GM12875 (cell line): ENCODE data around the gene GSTM4.
"Not testable (repeated sequence)": the region's sequence is repeated elsewhere in the genome, so short reads cannot be mapped to it uniquely, and the experiment has no call there.

Source experiments
- H3K4me3 ChIP-seq: one replicate; pipeline ENCODE4 v1.5.1; 2011; ENCODE audit warnings: low read depth, low read length, control low read depth
- CTCF ChIP-seq: IDR thresholded peaks from 2 replicates; pipeline ENCODE4 v1.5.1; 2011; ENCODE audit warnings: low read depth, mild to moderate bottlenecking, control low read depth, inconsistent platforms, low read length, moderate library complexity, borderline replicate concordance; ENCODE audit not compliant: insufficient read depth

GSTM4 gene

GRCh38 chr1:109697066-109697465 lies 41.2 kb downstream of the GSTM4 start:
- no peak overlapping the region for H3K4me3 ChIP-seq
- TF ChIP-seq CTCF = no peak

GRCh38 chr1:109697861-109698260 lies 42.0 kb downstream of the GSTM4 start:
- H3K4me3 ChIP-seq = not testable (repeated sequence)

- not testable (repeated sequence) for H3K4me3 ChIP-seq
Measured at GRCh38 chr1:109702940-109703339, 47.0 kb downstream of the GSTM4 start.

GRCh38 chr1:109704173-109704572 lies 48.3 kb downstream of the GSTM4 start:
- no peak for TF ChIP-seq CTCF
- no peak overlapping the region for H3K4me3 ChIP-seq

- TF ChIP-seq CTCF = no peak
- H3K4me3 ChIP-seq = no peak overlapping the region
Measured at GRCh38 chr1:109705411-109705810, 49.5 kb downstream of the GSTM4 start.

- H3K4me3 ChIP-seq = not testable (repeated sequence)
Measured at GRCh38 chr1:109708949-109709348, 53.0 kb downstream of the GSTM4 start.

GRCh38 chr1:109709822-109710221 lies 53.9 kb downstream of the GSTM4 start:
- not testable (repeated sequence) for H3K4me3 ChIP-seq
